NB4 (cell line): Measurements from ENCODE around the gene GPR135.

Experiments
- MAX ChIP-seq: IDR thresholded peaks from 2 replicates; pipeline ENCODE4 v1.6.1; 2011; ENCODE audit warnings: low read depth, low read length
- MYC ChIP-seq: IDR thresholded peaks from 2 replicates; pipeline ENCODE4 v1.6.1; 2011; ENCODE audit warnings: low read depth, low read length
- POLR2A ChIP-seq: IDR thresholded peaks from 2 replicates; pipeline ENCODE4 v1.6.1; 2011; ENCODE audit warnings: mild to moderate bottlenecking; ENCODE audit not compliant: insufficient read length; ENCODE audit errors: extremely low read depth
- TF ChIP-seq, protein P1 (sequence below): IDR thresholded peaks from one replicate; pipeline ENCODE4 v1.5.1; 2012; ENCODE audit warnings: low read depth, low read length

- TF ChIP-seq MAX = no peak
- TF ChIP-seq, protein P1, sequence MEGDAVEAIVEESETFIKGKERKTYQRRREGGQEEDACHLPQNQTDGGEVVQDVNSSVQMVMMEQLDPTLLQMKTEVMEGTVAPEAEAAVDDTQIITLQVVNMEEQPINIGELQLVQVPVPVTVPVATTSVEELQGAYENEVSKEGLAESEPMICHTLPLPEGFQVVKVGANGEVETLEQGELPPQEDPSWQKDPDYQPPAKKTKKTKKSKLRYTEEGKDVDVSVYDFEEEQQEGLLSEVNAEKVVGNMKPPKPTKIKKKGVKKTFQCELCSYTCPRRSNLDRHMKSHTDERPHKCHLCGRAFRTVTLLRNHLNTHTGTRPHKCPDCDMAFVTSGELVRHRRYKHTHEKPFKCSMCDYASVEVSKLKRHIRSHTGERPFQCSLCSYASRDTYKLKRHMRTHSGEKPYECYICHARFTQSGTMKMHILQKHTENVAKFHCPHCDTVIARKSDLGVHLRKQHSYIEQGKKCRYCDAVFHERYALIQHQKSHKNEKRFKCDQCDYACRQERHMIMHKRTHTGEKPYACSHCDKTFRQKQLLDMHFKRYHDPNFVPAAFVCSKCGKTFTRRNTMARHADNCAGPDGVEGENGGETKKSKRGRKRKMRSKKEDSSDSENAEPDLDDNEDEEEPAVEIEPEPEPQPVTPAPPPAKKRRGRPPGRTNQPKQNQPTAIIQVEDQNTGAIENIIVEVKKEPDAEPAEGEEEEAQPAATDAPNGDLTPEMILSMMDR = no peak
- TF ChIP-seq POLR2A = no peak
- no peak for TF ChIP-seq MYC
These were observed 17.6 kb upstream of the GPR135 start for GRCh38 chr14:59482541-59483331.
